HepG2 (cell line): ENCODE results near the gene INHBC. TPM values are rescaled to one million over a fixed set of nuclear protein-coding genes. Genes with fewer than 3 reads are reported as not detected.

Experiments
- CENPX ChIP-seq: sonication (generic); formaldehyde crosslinking; IDR thresholded peaks from 2 replicates; pipeline ENCODE4 v1.9.0; 2021; ENCODE audit warnings: mild to moderate bottlenecking, missing genetic modification reagents, moderate library complexity
- CHD2 ChIP-seq: IDR thresholded peaks from 2 replicates; pipeline ENCODE4 v1.6.1; 2011; ENCODE audit warnings: low read depth, low read length, improper control_type of control experiment
- ETV6 ChIP-seq: sonication (generic); formaldehyde crosslinking; conservative IDR thresholded peaks from 2 replicates; pipeline ENCODE4 v1.4.0; 2020; ENCODE audit warnings: missing genetic modification reagents
- FOSL2 ChIP-seq: sonication (generic); formaldehyde crosslinking; IDR thresholded peaks from 2 replicates; pipeline ENCODE4 v1.4.0; 2020; ENCODE audit warnings: missing genetic modification reagents
- FOXK1 ChIP-seq: sonication (generic); formaldehyde crosslinking; IDR thresholded peaks from 2 replicates; pipeline ENCODE4 v1.4.0; 2020; ENCODE audit warnings: low read depth, missing genetic modification reagents, borderline replicate concordance
- FOXK2 ChIP-seq: fragments of 450-650 bp; IDR thresholded peaks from 2 replicates; pipeline ENCODE4 v1.6.1; 2016
- FOXP1 ChIP-seq, 2 experiments: fragments of 450-650 bp in 1 of 2; IDR thresholded peaks; 2 replicates each; pipeline ENCODE4 v1.6.1; 2017 to 2018; ENCODE audit warnings: antibody characterized with exemption in 1 of 2
- GTF3A ChIP-seq: sonication (generic); formaldehyde crosslinking; conservative IDR thresholded peaks from 2 replicates; pipeline ENCODE4 v1.4.0; 2020; ENCODE audit warnings: mild to moderate bottlenecking, missing genetic modification reagents
- KDM2A ChIP-seq: sonication (generic); formaldehyde crosslinking; IDR thresholded peaks from 2 replicates; pipeline ENCODE4 v1.4.0; 2020; ENCODE audit warnings: low read depth, missing genetic modification reagents, borderline replicate concordance
- MIXL1 ChIP-seq: IDR thresholded peaks from 2 replicates; pipeline ENCODE4 v1.6.1; 2016
- MLLT10 ChIP-seq: sonication (generic); formaldehyde crosslinking; IDR thresholded peaks from 2 replicates; pipeline ENCODE4 v1.4.0; 2020; ENCODE audit warnings: missing genetic modification reagents
- NR0B2 ChIP-seq: sonication (generic); formaldehyde crosslinking; IDR thresholded peaks from 2 replicates; pipeline ENCODE4 v1.4.0; 2020; ENCODE audit warnings: mild to moderate bottlenecking, missing genetic modification reagents
- RARA ChIP-seq: IDR thresholded peaks from 2 replicates; pipeline ENCODE4 v1.6.1; 2016; ENCODE audit warnings: missing genetic modification reagents, missing compliant biosample characterization
- RBFOX2 ChIP-seq: fragments of 200-400 bp; formaldehyde crosslinking; IDR thresholded peaks from 2 replicates; pipeline ENCODE4 v1.6.1; 2017; ENCODE audit warnings: low read depth, mild to moderate bottlenecking, low read length
- SRSF1 ChIP-seq: fragments of 200-400 bp; formaldehyde crosslinking; optimal IDR thresholded peaks from 2 replicates; pipeline ENCODE3; 2017; ENCODE audit warnings: mild to moderate bottlenecking, low read depth, low read length, moderate library complexity
- SYNCRIP ChIP-seq: fragments of 200-400 bp; formaldehyde crosslinking; IDR thresholded peaks from 2 replicates; pipeline ENCODE4 v1.6.1; 2018; ENCODE audit warnings: mild to moderate bottlenecking, low read depth, low read length; ENCODE audit not compliant: insufficient read depth
- TBX2 ChIP-seq: sonication (generic); formaldehyde crosslinking; IDR thresholded peaks from 2 replicates; pipeline ENCODE4 v1.5.0; 2020; ENCODE audit warnings: missing genetic modification reagents, mild to moderate bottlenecking, borderline replicate concordance
- TSC22D2 ChIP-seq: sonication (generic); formaldehyde crosslinking; IDR thresholded peaks from 2 replicates; pipeline ENCODE4 v1.5.1; 2020; ENCODE audit warnings: missing genetic modification reagents, mild to moderate bottlenecking, borderline replicate concordance
- ZBED4 ChIP-seq: sonication (generic); formaldehyde crosslinking; IDR thresholded peaks from 2 replicates; pipeline ENCODE4 v1.4.0; 2020; ENCODE audit warnings: missing genetic modification reagents, borderline replicate concordance
- ZC3H13 ChIP-seq: sonication (generic); formaldehyde crosslinking; IDR thresholded peaks from 2 replicates; pipeline ENCODE4 v1.8.1; 2023; ENCODE audit warnings: mild to moderate bottlenecking, missing genetic modification reagents, moderate library complexity
- ZKSCAN5 ChIP-seq: sonication (generic); formaldehyde crosslinking; IDR thresholded peaks from 2 replicates; pipeline ENCODE4 v1.5.1; 2020; ENCODE audit warnings: mild to moderate bottlenecking, missing genetic modification reagents
- ZNF12 ChIP-seq: sonication (generic); formaldehyde crosslinking; IDR thresholded peaks from 2 replicates; pipeline ENCODE4 v1.5.0; 2020; ENCODE audit warnings: missing genetic modification reagents
- ZNF20 ChIP-seq: sonication (generic); formaldehyde crosslinking; IDR thresholded peaks from 2 replicates; pipeline ENCODE4 v1.4.0; 2020; ENCODE audit warnings: mild to moderate bottlenecking, moderate library complexity, missing genetic modification reagents
- ZNF225 ChIP-seq: sonication (generic); formaldehyde crosslinking; IDR thresholded peaks from 2 replicates; pipeline ENCODE4 v1.4.0; 2020; ENCODE audit warnings: mild to moderate bottlenecking, missing genetic modification reagents
- ZNF235 ChIP-seq: sonication (generic); formaldehyde crosslinking; IDR thresholded peaks from 2 replicates; pipeline ENCODE4 v1.8.1; 2023; ENCODE audit warnings: mild to moderate bottlenecking, missing genetic modification reagents, borderline replicate concordance
- ZNF549 ChIP-seq: sonication (generic); formaldehyde crosslinking; IDR thresholded peaks from 2 replicates; pipeline ENCODE4 v1.5.0; 2020; ENCODE audit warnings: missing genetic modification reagents
- ZNF552 ChIP-seq: sonication (generic); formaldehyde crosslinking; IDR thresholded peaks from 2 replicates; pipeline ENCODE4 v1.9.0; 2022; ENCODE audit warnings: missing genetic modification reagents, mild to moderate bottlenecking, borderline replicate concordance
- ZNF607 ChIP-seq: sonication (generic); formaldehyde crosslinking; IDR thresholded peaks from 2 replicates; pipeline ENCODE4 v1.5.1; 2020; ENCODE audit warnings: missing genetic modification reagents, mild to moderate bottlenecking, borderline replicate concordance
- ZNF761 ChIP-seq: sonication (generic); formaldehyde crosslinking; conservative IDR thresholded peaks from 2 replicates; pipeline ENCODE4 v1.4.0; 2020; ENCODE audit warnings: mild to moderate bottlenecking, missing genetic modification reagents
- polyA plus RNA-seq, 8 experiments: library from polyadenylated mRNA; depleted of rRNA in 3 of 8; stranded (reverse) in 7 of 8; unstranded in 1 of 8; fragments of >200 nt; fragmentation: Illumina TruSeq in 4 of 8; extraction: Trizol in 4 of 8; gene quantifications; 2 replicates each; pipeline versions ENCODE4 v1.2.1 to v1.2.3, GENCODE V29; 2011 to 2016; ENCODE audit warnings: low read depth in 4 of 8, missing spikeins in 1 of 8, mixed read lengths in 1 of 8; ENCODE audit not compliant: insufficient read depth in 1 of 8
- total RNA-seq, 5 experiments: library from RNA; depleted of rRNA; stranded (reverse); fragments of >200 nt; fragmentation: Illumina TruSeq; extraction: Trizol; gene quantifications; 2 replicates each; pipeline ENCODE4 v1.2.3, GENCODE V29; 2016; ENCODE audit warnings: low read depth in 1 of 5

Gene INHBC
- total and polyA plus RNA-seq, 2 of the 13 experiments (the other 11 are each of a cell fraction or from before 2014, with no cell fraction given): 1.8 to 13.8 TPM

GRCh38 chr12:57451233-57451778 is 16.7 kb downstream of the INHBC start (continued):
- TF ChIP-seq ZNF552 (CRISPR knock-in tag) (0 out of 2 replicates have a peak, but pooled peaks have one; percentile 70), CHD2 (no peak), RBFOX2 (no peak), ZNF12 (CRISPR knock-in tag) (peak; percentile 77; the same call in 1 of the 2 replicates), RARA (CRISPR knock-in tag) (peak; percentile 99), FOXP1 (IDR thresholded peaks at IDR 0.05) (no peak), FOXP1 (CRISPR knock-in tag; IDR thresholded peaks at IDR 0.05) (peak; percentile 90), TBX2 (CRISPR knock-in tag) (peak; percentile 93), ZNF225 (CRISPR knock-in tag) (peak; percentile 82; the same call in 1 of the 2 replicates), NR0B2 (CRISPR knock-in tag) (no peak), ZNF549 (CRISPR knock-in tag) (no peak), ZBED4 (peak; percentile 70; the same call in 1 of the 2 replicates), ZNF607 (CRISPR knock-in tag) (peak; percentile 80; the same call in 1 of the 2 replicates), FOSL2 (CRISPR knock-in tag) (peak; percentile 81), ETV6 (CRISPR knock-in tag) (peak; percentile 85; the same call in 1 of the 2 replicates), KDM2A (CRISPR knock-in tag) (peak; percentile 76; the same call in 1 of the 2 replicates), MLLT10 (CRISPR knock-in tag) (no peak), ZC3H13 (CRISPR knock-in tag) (no peak), GTF3A (CRISPR knock-in tag) (peak; percentile 94), FOXK1 (CRISPR knock-in tag) (peak; percentile 98), ZKSCAN5 (no peak), SYNCRIP (no peak), ZNF20 (CRISPR knock-in tag) (no peak), FOXK2 (peak; percentile 71; the same call in 1 of the 2 replicates), CENPX (CRISPR knock-in tag) (no peak), TSC22D2 (CRISPR knock-in tag) (no peak), MIXL1 (peak; percentile 95), SRSF1 (no peak), ZNF235 (CRISPR knock-in tag) (no peak), ZNF761 (peak; percentile 88; the same call in 1 of the 2 replicates)
